ENCODE results near the gene SEMA5A.
"Not testable (repeated sequence)": the region's sequence is repeated elsewhere in the genome, so short reads cannot be mapped to it uniquely, and the experiment has no call there.

SEMA5A gene

GRCh38 chr5:9431496-9432258 lies 114.2 kb downstream of the SEMA5A start:
- no peak for DNase-seq

- no peak for DNase-seq
These were observed 114.8 kb downstream of the SEMA5A start for GRCh38 chr5:9431151-9431495.

DNA sequence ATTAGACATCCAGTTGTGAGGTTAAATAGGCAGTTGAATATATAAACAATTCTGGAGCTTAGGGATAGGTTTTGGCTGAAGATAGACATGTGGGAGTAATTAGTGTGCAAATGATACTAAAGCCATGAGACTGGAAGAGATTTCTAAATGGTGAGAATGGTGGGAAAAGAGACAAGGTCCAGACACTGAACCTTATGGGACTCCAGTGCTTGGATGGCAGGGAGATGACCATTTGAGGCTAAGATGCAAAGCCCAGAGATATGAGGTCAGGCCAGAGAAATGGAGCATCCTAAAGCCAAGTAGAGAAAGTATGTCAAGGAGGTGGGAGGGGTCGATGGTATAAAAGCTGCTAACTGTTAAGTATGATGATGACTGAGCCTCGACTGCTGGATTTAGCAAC lies 115.6 kb downstream of the SEMA5A start:
- no peak for DNase-seq

- no peak for DNase-seq
These were observed 116.1 kb downstream of the SEMA5A start for GRCh38 chr5:9429691-9430215.

DNA sequence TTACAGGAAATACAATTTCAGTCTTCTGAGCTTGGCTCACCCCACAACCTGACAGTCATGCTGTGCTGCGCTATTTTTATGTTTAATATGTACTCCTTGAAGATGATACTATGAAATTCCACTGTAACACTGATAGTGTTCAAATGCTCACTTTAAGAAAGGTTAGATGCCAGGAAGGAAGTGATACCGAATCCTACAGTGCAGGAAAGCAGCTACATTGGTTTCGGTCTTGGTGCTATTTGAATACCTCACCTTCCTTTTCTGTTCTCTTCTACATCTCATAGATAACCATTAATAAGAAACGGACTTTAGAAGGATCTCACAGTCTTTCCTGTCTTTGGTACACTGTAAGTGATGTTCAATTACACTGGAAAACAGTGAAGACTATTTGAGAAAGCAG lies 117.6 kb downstream of the SEMA5A start:
- DNase-seq: no peak

- DNase-seq: no peak
These were observed 120.2 kb downstream of the SEMA5A start for GRCh38 chr5:9425710-9426109.

GRCh38 chr5:9423571-9423970 lies 122.3 kb downstream of the SEMA5A start:
- no peak for DNase-seq

DNA sequence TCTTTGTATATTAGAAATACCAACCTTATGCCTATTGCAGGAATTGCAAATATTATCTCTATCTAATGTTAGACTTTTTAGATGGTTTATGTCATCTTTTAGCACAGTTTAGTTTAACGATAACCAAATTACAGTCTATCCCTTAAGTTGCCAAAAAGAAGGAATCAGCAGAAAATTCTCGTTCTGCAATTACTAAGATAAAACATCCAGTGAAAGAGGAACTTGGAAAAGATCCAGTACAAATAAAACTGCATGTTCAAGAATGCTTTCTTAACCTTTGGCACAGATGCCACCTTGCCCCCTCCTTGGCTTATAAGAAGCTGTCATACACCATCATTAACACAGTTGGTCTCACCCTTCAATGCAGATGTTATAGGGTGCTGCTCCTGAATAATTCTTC lies 124.0 kb downstream of the SEMA5A start:
- no peak for DNase-seq

GRCh38 chr5:9419794-9420193 lies 126.1 kb downstream of the SEMA5A start:
- no peak for DNase-seq

GRCh38 chr5:9415566-9415965 lies 130.3 kb downstream of the SEMA5A start:
- DNase-seq: no peak

DNA sequence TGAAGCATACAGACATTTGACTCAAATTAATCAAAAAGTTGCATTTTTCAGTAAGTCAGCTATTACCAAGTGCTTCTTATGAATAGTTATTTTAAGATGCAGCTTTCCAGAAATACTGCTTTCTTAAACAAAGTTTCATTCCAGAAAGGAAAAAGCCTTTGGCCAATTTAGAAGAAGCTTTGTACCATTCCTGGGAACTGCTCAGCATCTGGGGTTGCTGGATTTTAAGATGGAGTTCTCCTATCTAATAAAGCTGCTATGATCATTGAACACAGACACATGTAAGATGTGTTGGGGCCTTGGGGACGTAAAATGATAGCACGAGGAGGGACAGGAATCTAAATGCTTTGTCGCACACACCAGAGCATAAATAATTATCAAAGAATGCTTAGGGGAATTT lies 130.8 kb downstream of the SEMA5A start:
- no peak for DNase-seq

DNA sequence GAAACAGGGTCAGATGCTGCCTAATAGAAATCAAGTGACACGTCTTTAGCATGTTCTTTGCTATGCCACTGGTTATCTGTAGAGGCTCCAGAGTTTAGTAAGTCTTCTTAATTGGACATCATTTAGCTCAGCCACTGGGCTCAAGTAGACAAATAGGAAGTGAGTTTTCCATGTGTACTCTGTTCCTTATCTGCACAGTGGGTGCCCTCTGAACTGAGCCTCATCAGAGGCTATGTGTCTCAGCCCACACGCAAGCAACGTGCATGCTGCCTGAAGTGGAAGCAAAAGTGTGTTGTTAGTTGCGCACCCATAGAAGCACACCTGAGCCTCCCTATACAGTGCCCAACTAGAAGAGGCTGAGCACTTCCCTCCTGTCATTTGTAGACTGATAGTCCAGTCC lies 134.7 kb downstream of the SEMA5A start:
- DNase-seq: no peak

- no peak for DNase-seq
These were observed 136.4 kb downstream of the SEMA5A start for GRCh38 chr5:9409413-9409960.

DNA sequence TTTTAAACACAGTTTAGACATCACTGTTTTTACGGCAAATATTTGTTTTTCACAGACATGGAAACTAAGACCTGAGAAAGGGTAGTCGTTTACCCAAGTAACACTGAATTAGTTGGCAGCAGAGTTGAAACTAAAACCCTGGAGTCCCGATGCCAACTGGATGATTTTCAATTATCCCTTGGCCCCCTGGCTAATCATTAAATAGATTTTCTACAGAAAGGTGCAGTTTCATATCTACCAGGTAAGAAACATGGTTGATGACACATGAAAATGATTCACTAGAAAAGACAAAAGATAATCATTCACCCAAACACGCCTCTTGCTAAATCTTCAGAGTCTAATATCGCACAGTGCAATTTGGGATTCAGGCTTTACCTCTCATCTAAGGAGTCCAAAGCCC lies 136.9 kb downstream of the SEMA5A start:
- no peak for DNase-seq

GRCh38 chr5:9405196-9405754 lies 140.6 kb downstream of the SEMA5A start:
- no peak for DNase-seq

DNA sequence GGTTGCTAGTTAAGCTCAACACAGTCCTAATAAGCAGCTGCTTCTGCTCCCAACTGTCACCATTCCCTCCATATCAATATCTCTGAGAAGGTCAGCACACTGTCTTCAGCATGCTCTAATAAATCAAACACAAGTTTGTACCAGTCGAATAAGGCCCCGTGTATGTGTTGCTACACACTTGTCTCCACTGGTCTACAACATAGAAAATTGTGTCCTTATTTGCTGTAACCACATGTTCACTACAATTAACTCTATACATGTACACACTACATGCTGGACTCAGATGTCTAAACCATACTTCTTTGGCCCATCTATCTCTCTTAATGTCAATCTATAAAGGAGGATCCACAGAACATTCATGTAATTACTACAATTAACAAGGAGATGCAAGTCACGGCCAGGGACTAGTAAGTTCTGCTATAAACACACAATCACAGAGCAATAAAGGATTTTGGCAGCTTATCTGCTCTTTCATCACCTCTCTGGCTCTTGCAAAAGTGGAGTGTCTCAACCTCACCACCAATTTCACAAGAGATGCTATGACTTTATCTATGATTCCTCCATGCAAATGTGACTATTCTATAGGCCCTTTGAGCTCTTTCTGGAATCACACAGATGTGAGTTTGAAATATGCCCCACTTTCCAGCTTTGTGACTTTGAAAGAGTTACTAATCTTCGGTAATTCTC lies 143.9 kb downstream of the SEMA5A start:
- no peak for DNase-seq

- not testable (repeated sequence) for DNase-seq
These were observed 146.1 kb downstream of the SEMA5A start for GRCh38 chr5:9399783-9400182.

- no peak for DNase-seq
These were observed 146.8 kb downstream of the SEMA5A start for GRCh38 chr5:9399094-9399493.

DNA sequence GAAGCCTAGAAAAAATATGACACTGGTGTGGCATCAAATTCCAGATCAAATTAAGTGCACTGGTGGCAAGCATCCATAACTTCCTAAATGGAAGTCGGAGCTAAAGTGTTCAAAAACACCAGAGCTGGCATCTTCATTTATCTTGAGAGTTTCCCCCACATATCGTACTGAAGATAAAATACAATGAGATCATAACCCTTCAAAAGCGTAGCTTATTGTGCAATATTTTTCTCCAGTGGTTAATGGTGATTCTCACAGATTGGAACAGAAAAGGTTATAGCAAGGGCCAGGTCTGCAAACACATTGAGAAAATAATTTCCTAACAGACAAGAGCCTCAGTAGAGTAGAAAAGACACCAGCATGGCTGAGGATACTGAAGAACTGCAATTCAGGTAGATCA lies 147.6 kb downstream of the SEMA5A start:
- DNase-seq: no peak

GRCh38 chr5:9396285-9396770 lies 149.5 kb downstream of the SEMA5A start:
- no peak for DNase-seq

GRCh38 chr5:9395706-9396105 lies 150.2 kb downstream of the SEMA5A start:
- no peak for DNase-seq

- DNase-seq: no peak
These were observed 151.7 kb downstream of the SEMA5A start for GRCh38 chr5:9394221-9394620.

DNA sequence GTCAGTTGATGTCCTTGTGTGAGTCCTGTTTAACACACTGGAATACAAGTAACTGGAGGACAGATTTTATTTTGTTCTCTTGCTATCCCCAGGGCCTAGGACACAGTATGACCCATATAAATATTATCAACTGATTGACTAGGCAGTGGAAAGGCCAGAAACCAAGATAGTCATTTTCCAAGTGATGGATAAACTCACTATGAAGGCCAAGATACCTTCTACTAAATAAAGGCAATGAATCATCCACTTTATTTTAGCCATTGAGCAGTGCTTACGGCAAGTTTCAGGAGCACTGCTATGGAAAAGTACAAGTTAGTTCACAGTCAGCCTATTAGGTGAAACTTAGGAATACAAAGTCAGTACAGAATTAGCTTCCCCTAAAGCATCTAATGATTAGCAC lies 153.2 kb downstream of the SEMA5A start:
- DNase-seq: no peak

DNA sequence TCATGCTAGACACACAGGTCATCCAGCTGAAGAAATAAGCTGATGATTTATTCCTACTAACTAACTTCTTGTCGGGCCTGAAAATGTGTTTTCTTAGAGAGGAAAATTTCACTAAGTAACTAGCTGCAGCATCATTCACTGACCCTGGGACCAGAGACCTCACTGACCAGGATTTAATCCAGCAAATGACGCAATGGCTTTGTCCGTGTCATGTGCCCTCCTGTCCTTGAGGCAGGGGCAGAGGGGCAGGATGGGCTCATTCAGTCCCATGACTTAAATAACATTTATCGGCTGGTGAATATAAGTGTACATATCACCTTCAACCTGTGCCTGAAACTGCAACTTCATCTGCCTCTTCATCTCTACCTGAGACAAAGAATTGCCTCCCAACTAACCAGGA lies 154.8 kb downstream of the SEMA5A start:
- DNase-seq: no peak

Data from SW 1271 (cell line).